K562 (cell line): ENCODE measurements around the gene DKKL1. TPM values are rescaled to one million over a fixed set of nuclear protein-coding genes. Genes with fewer than 3 reads are reported as not detected.

ENCODE experiments used
- BMI1 ChIP-seq: fragments of 150-350 bp; IDR thresholded peaks from 2 replicates; pipeline ENCODE4 v1.6.1; 2014; ENCODE audit warnings: low read length
- CREM ChIP-seq: IDR thresholded peaks from 2 replicates; pipeline ENCODE4 v1.6.1; 2014; ENCODE audit warnings: antibody characterized with exemption, low read depth
- FOXK2 ChIP-seq, 2 experiments: fragments of 450-650 bp; IDR thresholded peaks in 1 of 2; conservative IDR thresholded peaks in 1 of 2; 2 replicates each; pipeline ENCODE4 v1.6.1; 2016; ENCODE audit warnings: low read depth in 2 of 2, mild to moderate bottlenecking in 1 of 2
- MEF2D ChIP-seq: conservative IDR thresholded peaks from 2 replicates; pipeline ENCODE4 v1.6.1; 2016; ENCODE audit warnings: low read depth, missing genetic modification characterization, missing compliant biosample characterization
- PHF20 ChIP-seq: fragments of 450-650 bp; IDR thresholded peaks from 2 replicates; pipeline ENCODE4 v1.6.1; 2018; ENCODE audit not compliant: partially characterized antibody
- RAD51 ChIP-seq: fragments of 450-650 bp; IDR thresholded peaks from 2 replicates; pipeline ENCODE4 v1.7.1; 2016; ENCODE audit warnings: low read depth, mild to moderate bottlenecking, borderline replicate concordance
- SAFB2 ChIP-seq: fragments of 200-400 bp; formaldehyde crosslinking; IDR thresholded peaks from 2 replicates; pipeline ENCODE4 v1.6.1; 2018; ENCODE audit warnings: borderline replicate concordance, low read length, low read depth, moderate library complexity; ENCODE audit not compliant: severe bottlenecking
- SMAD2 ChIP-seq: fragments of 150-350 bp; IDR thresholded peaks from 2 replicates; pipeline ENCODE4 v1.6.1; 2014; ENCODE audit warnings: low read depth, mild to moderate bottlenecking, low read length
- SRSF7 ChIP-seq: fragments of 200-400 bp; formaldehyde crosslinking; optimal IDR thresholded peaks from 2 replicates; pipeline ENCODE3; 2017; ENCODE audit warnings: mild to moderate bottlenecking, low read depth, low read length
- STAT5A ChIP-seq: IDR thresholded peaks from 2 replicates; pipeline ENCODE4 v1.6.1; 2012; ENCODE audit warnings: low read length, inconsistent platforms, borderline replicate concordance
- YY1 ChIP-seq, 3 experiments: IDR thresholded peaks; 2 replicates each; pipeline ENCODE4 v1.6.1; 2011; ENCODE audit warnings: low read length in 2 of 3, mild to moderate bottlenecking in 2 of 3, moderate library complexity in 2 of 3, borderline replicate concordance in 1 of 3, control low read depth in 1 of 3, low read depth in 1 of 3; ENCODE audit not compliant: insufficient read depth in 3 of 3, insufficient replicate concordance in 2 of 3, control insufficient read depth in 1 of 3, insufficient read length in 1 of 3; ENCODE audit errors: extremely low read depth in 1 of 3
- ZC3H11A ChIP-seq: IDR thresholded peaks from 2 replicates; pipeline ENCODE4 v1.6.1; 2012; ENCODE audit warnings: low read depth, low read length, improper control_type of control experiment
- ZNF175 ChIP-seq: fragments of 200-800 bp; sonication (Bioruptor generic); IDR thresholded peaks from 2 replicates; pipeline ENCODE4 v1.6.1; 2016; ENCODE audit warnings: low read depth, mild to moderate bottlenecking, missing genetic modification characterization, missing compliant biosample characterization
- ZNF212 ChIP-seq: fragments of 450-650 bp; formaldehyde crosslinking; IDR thresholded peaks from 2 replicates; pipeline ENCODE4 v1.4.0; 2020; ENCODE audit warnings: mild to moderate bottlenecking
- ZNF324 ChIP-seq: fragments of 250-450 bp; sonication (Bioruptor Pico); IDR thresholded peaks from 2 replicates; pipeline ENCODE4 v1.4.0; 2020; ENCODE audit warnings: mild to moderate bottlenecking
- ZNF518B ChIP-seq: fragments of 250-450 bp; sonication (Bioruptor Pico); IDR thresholded peaks from 2 replicates; pipeline ENCODE4 v1.5.0; 2021; ENCODE audit warnings: mild to moderate bottlenecking, moderate library complexity
- polyA plus RNA-seq, 8 experiments: library from polyadenylated mRNA; depleted of rRNA in 4 of 8; stranded (reverse) in 5 of 8; unstranded in 3 of 8; fragments of >200 nt; fragmentation: Nextera tagmentation in 2 of 8; fragmentation: Illumina TruSeq in 1 of 8; extraction: Ambion mirVana in 2 of 8; extraction: Trizol in 1 of 8; gene quantifications; 2 replicates each; pipeline versions ENCODE4 v1.2.1 to v1.2.3, GENCODE V29; 2011 to 2014; ENCODE audit warnings: inconsistent platforms in 1 of 8, missing spikeins in 1 of 8
- total RNA-seq, 7 experiments: library from RNA; depleted of rRNA in 6 of 7; stranded (reverse); fragments of >200 nt in 6 of 7; fragmentation: Illumina TruSeq in 2 of 7; extraction: Trizol in 2 of 7; gene quantifications; 2 replicates each; pipeline versions ENCODE4 v1.2.1 to v1.2.3, GENCODE V29; 2011 to 2021; ENCODE audit warnings: low replicate concordance in 1 of 7
- TF ChIP-seq, protein P1 (sequence below): sonication (generic); formaldehyde crosslinking; IDR thresholded peaks from 2 replicates; pipeline ENCODE4 v1.8.0; 2023; ENCODE audit warnings: mild to moderate bottlenecking, missing genetic modification reagents
- TF ChIP-seq, protein P2 (sequence below), 2 experiments: fragments of 250-450 bp in 1 of 2; fragments of 450-650 bp in 1 of 2; sonication (Bioruptor Pico) in 1 of 2; IDR thresholded peaks; 2 replicates each; pipeline versions ENCODE4 v1.6.1 to v1.8.0; 2016 to 2021; ENCODE audit warnings: mild to moderate bottlenecking in 2 of 2, moderate library complexity in 2 of 2, missing compliant biosample characterization in 1 of 2, missing genetic modification characterization in 1 of 2
- TF ChIP-seq, protein P3 (sequence below): fragments of 450-650 bp; IDR thresholded peaks from 2 replicates; pipeline ENCODE4 v1.6.1; 2014; ENCODE audit warnings: low read depth, mild to moderate bottlenecking, moderate library complexity, borderline replicate concordance
- TF ChIP-seq, protein P4 (sequence below): IDR thresholded peaks from 3 replicates; pipeline ENCODE4 v1.6.1; 2011; ENCODE audit warnings: borderline replicate concordance, mild to moderate bottlenecking; ENCODE audit not compliant: insufficient read length, insufficient read depth

Gene DKKL1
- total and polyA plus RNA-seq, 9 of the 15 experiments (the other 6 are each of a cell fraction or from before 2014, with no cell fraction given): 0.15 to 1.7 (median 0.52) TPM

DNA sequence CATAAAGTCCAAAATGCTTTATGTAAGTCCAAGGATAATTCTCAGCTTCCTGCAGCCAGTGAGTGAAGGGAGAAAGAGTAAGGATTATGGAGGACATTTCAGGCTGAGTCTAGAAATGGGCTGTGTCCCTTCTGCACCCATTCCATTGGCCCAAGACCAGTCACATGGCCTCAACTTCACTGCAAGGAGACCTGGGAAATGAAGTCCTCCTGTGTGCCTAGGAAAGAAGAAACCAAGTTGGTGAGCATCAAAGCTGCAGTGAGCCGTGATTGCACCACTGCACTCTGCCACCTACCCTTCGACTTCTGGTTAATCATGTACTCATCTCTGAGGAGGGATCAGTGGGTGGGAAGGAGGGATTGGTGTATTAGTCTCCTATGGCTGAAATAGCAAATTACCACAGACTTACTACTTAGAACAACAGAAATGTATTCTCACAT, 32.0 kb upstream of the DKKL1 start (continued):
- TF ChIP-seq, protein P1, sequence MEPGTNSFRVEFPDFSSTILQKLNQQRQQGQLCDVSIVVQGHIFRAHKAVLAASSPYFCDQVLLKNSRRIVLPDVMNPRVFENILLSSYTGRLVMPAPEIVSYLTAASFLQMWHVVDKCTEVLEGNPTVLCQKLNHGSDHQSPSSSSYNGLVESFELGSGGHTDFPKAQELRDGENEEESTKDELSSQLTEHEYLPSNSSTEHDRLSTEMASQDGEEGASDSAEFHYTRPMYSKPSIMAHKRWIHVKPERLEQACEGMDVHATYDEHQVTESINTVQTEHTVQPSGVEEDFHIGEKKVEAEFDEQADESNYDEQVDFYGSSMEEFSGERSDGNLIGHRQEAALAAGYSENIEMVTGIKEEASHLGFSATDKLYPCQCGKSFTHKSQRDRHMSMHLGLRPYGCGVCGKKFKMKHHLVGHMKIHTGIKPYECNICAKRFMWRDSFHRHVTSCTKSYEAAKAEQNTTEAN (CRISPR knock-in tag): no peak
- TF ChIP-seq CREM (peak; percentile 48; the same call in 1 of the 2 replicates), MEF2D (tag) (no peak), YY1 (IDR thresholded peaks at IDR 0.05; ENCODE audit: borderline replicate concordance in 1 of 3, control insufficient read depth in 1 of 3, extremely low read depth in 1 of 3, insufficient read depth in 3 of 3, insufficient read length in 1 of 3, insufficient replicate concordance in 2 of 3, low read depth in 1 of 3, low read length in 2 of 3) (peak in 2 of 3 experiments; percentile 36 to 69), ZNF212 (CRISPR knock-in tag) (no peak), SMAD2 (no peak), ZNF175 (CRISPR knock-in tag) (no peak), ZC3H11A (no peak), SAFB2 (no peak), RAD51 (peak; percentile 93), FOXK2 (conservative IDR thresholded peaks at IDR 0.05 in 1 of 2, IDR thresholded peaks at IDR 0.05 in 1 of 2; ENCODE audit: low read depth in 2 of 2) (no peak), STAT5A (no peak), BMI1 (no peak), SRSF7 (no peak), ZNF518B (CRISPR knock-in tag) (no peak), ZNF324 (CRISPR knock-in tag) (no peak), PHF20 (no peak)
- TF ChIP-seq, protein P2, sequence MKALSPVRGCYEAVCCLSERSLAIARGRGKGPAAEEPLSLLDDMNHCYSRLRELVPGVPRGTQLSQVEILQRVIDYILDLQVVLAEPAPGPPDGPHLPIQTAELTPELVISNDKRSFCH (CRISPR knock-in tag; IDR thresholded peaks at IDR 0.05): no peak
- TF ChIP-seq, protein P2 (tag; IDR thresholded peaks at IDR 0.05): no peak
- TF ChIP-seq, protein P3, sequence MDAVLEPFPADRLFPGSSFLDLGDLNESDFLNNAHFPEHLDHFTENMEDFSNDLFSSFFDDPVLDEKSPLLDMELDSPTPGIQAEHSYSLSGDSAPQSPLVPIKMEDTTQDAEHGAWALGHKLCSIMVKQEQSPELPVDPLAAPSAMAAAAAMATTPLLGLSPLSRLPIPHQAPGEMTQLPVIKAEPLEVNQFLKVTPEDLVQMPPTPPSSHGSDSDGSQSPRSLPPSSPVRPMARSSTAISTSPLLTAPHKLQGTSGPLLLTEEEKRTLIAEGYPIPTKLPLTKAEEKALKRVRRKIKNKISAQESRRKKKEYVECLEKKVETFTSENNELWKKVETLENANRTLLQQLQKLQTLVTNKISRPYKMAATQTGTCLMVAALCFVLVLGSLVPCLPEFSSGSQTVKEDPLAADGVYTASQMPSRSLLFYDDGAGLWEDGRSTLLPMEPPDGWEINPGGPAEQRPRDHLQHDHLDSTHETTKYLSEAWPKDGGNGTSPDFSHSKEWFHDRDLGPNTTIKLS: 0 out of 2 replicates have a peak, but pooled peaks have one; percentile 44
- TF ChIP-seq, protein P4, sequence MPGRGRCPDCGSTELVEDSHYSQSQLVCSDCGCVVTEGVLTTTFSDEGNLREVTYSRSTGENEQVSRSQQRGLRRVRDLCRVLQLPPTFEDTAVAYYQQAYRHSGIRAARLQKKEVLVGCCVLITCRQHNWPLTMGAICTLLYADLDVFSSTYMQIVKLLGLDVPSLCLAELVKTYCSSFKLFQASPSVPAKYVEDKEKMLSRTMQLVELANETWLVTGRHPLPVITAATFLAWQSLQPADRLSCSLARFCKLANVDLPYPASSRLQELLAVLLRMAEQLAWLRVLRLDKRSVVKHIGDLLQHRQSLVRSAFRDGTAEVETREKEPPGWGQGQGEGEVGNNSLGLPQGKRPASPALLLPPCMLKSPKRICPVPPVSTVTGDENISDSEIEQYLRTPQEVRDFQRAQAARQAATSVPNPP: no peak
